Measurements from ENCODE around the gene GLS.

DNA sequence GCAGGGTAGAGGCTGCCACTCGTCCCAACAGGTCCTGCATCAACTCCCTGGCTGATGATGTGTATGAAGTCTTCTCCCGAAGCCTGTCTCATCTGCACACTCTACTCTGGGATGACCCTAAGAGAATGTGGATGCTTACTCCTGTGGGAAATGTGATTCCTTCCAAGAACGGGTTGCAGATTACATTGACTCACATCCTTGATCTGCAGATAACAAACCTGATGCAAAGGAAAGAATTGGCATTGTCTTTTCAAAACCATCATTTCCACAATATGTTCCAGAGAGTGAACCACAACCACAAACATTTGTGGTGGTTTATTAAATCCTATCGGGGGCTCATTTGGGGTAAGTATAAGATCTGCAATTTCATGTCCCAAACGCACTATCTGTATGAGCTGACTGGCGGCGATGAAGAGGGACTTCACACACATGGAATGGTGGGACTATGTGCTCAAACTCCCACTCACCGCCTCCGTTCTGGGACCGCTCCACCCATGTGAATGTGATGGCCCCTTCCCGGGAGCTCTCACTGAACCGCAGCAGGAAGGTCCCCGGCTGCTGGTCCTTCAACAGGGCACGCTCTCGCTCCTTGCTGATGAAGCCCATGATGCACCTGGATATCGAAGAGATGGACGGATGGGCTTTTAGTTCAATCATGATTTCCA, 97.9 kb downstream of the GLS start:
- TF ChIP-seq, protein P1, sequence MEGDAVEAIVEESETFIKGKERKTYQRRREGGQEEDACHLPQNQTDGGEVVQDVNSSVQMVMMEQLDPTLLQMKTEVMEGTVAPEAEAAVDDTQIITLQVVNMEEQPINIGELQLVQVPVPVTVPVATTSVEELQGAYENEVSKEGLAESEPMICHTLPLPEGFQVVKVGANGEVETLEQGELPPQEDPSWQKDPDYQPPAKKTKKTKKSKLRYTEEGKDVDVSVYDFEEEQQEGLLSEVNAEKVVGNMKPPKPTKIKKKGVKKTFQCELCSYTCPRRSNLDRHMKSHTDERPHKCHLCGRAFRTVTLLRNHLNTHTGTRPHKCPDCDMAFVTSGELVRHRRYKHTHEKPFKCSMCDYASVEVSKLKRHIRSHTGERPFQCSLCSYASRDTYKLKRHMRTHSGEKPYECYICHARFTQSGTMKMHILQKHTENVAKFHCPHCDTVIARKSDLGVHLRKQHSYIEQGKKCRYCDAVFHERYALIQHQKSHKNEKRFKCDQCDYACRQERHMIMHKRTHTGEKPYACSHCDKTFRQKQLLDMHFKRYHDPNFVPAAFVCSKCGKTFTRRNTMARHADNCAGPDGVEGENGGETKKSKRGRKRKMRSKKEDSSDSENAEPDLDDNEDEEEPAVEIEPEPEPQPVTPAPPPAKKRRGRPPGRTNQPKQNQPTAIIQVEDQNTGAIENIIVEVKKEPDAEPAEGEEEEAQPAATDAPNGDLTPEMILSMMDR (IDR thresholded peaks at IDR 0.05), result no peak
- TF ChIP-seq ZFX (IDR thresholded peaks at IDR 0.05; ENCODE audit: borderline replicate concordance), result no peak

All from 22Rv1 (cell line).